Measurements from ENCODE around the gene TRMT1.
"Not testable (repeated sequence)": the region's sequence is repeated elsewhere in the genome, so short reads cannot be mapped to it uniquely, and the experiment has no call there.

Gene TRMT1

DNA sequence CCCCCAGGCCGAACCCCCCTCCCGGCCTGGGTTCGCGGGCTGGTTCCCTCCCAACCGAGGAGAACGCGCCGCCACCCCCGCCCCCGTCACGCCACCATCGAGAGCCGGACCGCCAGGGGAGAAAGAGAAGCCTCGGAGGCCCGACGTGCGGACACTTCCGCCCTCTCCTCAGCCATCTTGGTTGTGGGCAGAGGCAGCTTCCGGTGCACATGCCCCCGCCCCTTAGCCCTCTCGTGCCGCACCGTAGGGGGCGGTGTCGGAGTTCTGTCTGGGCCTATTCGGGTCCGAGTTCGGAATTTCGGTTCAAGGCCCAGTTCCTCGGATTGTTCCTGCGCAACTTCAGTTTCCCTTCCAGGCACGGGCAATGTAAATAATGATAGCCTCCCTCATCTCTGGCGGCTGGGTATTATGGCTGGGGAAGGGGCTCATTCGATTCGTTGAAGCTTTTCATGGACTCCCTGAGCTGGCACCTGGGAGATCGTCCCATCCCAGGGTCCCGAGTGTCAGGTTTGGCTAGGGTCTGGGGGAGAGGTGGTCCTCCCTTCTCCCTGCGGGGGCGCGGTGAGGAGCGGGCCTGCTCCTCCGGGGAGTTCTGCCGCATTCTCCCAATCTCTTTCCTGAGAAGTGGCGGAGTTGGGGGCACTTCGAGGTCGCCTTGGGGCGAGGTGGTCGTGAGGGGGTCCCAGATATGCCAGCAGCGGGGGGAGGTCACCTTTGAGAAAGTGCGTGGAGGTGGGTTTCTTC is 33.8 kb upstream of the TRMT1 start, which contains the start of the genes IER2 and STX10:
IER2 (plus strand) TSS at position 225 of the 744 bp plus-strand sequence. CDS start 2,776 bp downstream, outside the sequence.
STX10 (minus strand) TSS at position 189 of the 744 bp plus-strand sequence. CDS start 202 bp downstream, outside the sequence.
- DNase-seq (ENCODE audit: low spot score), result peak; percentile 95

GRCh38 chr19:13149628-13150186 is 33.2 kb upstream of the TRMT1 start:
- peak; percentile 42 for DNase-seq (ENCODE audit: low spot score)

DNA sequence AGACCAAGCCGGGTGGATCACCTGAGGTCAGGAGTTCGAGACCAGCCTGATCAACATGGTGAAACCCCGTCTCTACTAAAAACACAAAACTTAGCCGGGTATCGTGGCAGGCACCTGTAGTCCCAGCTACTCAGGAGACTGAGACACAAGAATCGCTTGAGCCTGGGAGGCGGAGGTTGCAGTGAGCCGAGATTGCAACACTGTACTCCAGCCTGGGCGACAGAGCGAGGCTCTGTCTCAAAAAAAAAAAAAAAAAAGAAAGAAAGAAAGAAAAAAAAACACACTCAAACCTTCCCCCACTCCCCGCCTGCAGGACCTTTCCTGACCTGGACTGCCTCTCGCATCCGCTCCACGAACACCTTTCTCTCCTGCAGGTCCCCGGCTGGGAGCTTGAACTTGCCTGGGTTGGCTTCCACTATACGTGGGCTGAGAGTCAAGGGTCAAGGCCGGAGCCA is 32.7 kb upstream of the TRMT1 start:
- not testable (repeated sequence) for DNase-seq (ENCODE audit: low spot score)

DNA sequence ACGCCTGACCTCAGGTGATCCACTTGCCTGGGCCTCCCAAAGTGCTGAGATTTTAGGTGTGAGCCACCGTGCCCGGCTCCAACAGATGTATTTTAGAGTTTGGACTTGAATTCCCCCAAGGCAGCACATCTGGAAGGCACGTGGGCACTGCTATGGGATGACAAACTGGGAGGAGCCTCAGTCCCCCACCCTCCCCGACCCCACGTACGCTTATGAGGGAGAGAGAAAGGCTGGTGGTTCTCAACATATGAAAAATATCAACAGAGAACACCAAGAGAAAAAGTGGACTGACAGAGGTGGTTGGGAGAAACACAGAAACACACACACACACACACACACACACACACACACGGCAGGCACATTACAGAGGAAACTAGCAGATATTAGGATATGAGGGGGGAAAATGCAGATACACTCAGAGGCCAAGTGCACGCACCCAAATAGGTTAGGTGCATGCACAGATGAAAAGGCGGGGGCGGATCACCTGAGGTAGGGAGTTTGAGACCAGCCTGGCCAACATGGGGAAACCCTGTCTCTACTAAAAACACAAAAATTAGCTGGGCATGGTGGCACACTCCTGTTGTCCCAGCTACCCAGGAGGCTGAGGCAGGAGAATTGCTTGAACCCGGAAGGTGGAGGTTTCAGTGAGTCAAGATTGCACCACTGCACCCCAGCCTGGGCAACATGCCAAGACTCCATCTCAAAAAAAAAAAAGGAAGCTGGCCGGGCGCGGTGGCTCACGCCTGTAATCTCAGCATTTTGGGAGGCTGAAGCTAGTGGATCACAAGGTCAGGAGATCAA is 30.4 kb upstream of the TRMT1 start:
- peak; percentile 42 for DNase-seq (ENCODE audit: low spot score)

DNA sequence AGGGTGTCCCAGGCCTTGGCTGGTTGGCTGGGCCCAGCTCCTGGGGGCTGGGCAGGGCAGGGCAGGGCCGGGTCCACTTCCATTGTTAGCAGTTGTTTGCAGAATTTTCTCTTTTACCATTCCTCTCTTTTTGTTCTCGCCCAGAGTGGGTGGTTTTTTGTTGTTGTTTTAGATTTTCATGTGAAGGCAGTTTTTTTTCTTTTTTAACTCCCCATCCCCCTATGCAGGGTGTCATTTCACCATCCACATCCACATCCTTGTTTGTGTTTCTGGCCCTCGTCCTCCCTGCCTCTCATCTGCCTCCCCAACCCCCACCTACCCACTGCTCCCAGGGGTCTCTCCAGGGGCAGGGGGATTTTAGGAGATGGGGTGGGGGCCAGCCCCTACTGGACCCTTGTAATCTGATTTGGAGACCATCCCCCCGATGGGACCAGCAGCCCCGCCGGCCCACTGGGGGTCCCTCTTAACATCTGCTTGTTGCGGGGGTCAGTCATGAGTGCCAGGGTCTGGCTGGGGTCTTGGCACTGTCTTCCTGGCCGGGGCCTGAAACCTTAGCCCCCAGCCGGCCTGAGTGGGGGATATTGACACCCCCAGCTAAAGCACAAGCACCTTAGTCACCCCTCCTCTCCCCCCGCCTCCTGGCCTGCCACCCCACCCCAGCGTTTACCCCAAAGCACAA is 23.2 kb upstream of the TRMT1 start:
- no peak for DNase-seq (ENCODE audit: low spot score)

GRCh38 chr19:13138916-13139198 is 22.3 kb upstream of the TRMT1 start:
- DNase-seq (ENCODE audit: low spot score), result no peak

GRCh38 chr19:13138171-13138915 is 21.8 kb upstream of the TRMT1 start:
- no peak for DNase-seq (ENCODE audit: low spot score)

GRCh38 chr19:13137290-13137794 is 20.8 kb upstream of the TRMT1 start:
- no peak for DNase-seq (ENCODE audit: low spot score)

DNA sequence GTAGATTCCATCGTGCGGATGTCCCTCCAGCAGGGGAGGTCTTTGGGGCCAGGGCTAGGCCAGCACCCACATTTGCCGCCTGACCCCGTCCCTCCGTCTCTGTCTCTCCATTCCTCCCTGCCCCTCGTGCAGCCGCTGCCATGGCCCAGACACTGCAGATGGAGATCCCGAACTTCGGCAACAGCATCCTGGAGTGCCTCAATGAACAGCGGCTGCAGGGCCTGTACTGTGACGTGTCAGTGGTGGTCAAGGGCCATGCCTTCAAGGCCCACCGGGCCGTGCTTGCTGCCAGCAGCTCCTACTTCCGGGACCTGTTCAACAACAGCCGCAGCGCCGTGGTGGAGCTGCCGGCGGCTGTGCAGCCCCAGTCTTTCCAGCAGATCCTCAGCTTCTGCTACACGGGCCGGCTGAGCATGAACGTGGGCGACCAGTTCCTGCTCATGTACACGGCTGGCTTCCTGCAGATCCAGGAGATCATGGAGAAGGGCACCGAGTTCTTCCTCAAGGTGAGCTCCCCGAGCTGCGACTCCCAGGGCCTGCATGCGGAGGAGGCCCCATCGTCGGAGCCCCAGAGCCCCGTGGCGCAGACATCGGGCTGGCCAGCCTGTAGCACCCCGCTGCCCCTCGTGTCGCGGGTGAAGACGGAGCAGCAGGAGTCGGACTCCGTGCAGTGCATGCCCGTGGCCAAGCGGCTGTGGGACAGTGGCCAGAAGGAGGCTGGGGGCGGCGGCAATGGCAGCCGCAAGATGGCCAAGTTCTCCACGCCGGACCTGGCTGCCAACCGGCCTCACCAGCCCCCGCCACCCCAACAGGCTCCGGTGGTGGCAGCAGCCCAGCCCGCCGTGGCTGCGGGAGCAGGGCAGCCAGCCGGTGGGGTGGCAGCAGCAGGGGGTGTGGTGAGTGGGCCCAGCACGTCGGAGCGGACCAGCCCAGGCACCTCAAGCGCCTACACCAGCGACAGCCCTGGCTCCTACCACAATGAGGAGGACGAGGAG is 18.8 kb upstream of the TRMT1 start:
- DNase-seq (ENCODE audit: low spot score), result no peak

- no peak for DNase-seq (ENCODE audit: low spot score)
These were observed 18.1 kb upstream of the TRMT1 start for GRCh38 chr19:13134626-13135025.

DNA sequence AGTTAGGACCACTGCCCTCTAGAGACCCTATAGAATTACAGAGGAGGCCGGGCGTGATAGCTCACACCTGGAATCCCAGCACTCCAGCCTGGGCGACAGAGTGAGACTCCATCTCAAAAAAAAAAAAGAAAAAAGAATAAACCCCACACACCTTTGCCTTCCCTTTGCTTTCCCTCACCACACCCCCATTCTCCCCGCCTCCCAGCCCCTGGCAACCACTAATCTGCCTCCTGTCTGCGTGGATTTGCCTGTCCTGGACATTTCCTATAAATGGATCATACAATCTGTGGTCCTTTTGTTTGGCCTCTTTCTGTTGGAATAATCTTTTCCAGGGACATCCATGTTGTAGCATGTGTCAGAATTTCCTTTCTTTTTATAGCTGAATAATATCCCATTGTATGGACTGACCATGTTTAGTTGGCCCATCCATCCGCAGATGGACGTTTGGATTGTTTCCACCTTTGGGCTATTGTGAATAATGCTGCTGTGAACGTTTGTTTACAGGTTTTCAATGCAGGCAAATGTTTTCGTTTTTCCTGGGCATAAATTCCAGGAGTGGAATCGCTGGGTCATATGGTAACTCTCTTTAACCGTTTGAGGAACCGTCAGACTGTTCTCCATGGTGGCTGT is 16.8 kb upstream of the TRMT1 start:
- DNase-seq (ENCODE audit: low spot score), result no peak

GRCh38 chr19:13132471-13133180 is 16.1 kb upstream of the TRMT1 start:
- DNase-seq (ENCODE audit: low spot score), result peak; percentile 80

- DNase-seq (ENCODE audit: low spot score), result no peak
These were observed 14.4 kb upstream of the TRMT1 start for GRCh38 chr19:13130886-13131490.

GRCh38 chr19:13129384-13129783 is 12.8 kb upstream of the TRMT1 start:
- DNase-seq (ENCODE audit: low spot score), result no peak

DNA sequence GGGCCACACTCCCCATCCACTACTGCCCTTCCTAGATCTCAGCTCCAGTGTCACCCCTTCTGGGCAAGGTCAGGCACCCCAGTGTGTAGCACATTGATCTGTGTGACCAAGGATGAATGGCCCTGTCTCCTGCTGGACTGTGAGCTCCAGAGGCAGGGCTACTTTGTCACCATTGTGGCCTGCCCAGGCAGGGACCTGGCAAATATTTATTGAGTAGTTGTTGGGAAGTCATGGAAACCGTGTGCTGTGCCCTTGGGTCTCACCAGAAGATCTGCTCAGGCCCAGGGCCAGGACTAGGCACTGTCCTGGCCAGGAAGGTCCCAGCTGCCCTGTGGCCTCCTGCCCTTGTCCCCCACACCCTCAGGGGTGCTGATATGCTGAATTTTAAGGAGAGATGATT is 12.0 kb upstream of the TRMT1 start:
- no peak for DNase-seq (ENCODE audit: low spot score)

GRCh38 chr19:13127811-13128575 is 11.5 kb upstream of the TRMT1 start:
- DNase-seq (ENCODE audit: low spot score), result no peak

GRCh38 chr19:13127051-13127450 is 10.5 kb upstream of the TRMT1 start:
- DNase-seq (ENCODE audit: low spot score), result no peak

Measured in GM03348 (cell line).